ENCODE results near the gene IL18R1. TPM values are rescaled to one million over a fixed set of nuclear protein-coding genes. Genes with fewer than 3 reads are reported as not detected.

Gene IL18R1
- total RNA-seq, 2 experiments from 2014 or later, result 19.2 to 22.1 TPM

GRCh38 chr2:102432386-102432785 is 76.8 kb downstream of the IL18R1 start:
- peaks cover 24% of the 10 kb centered on the region for H3K4me1 Mint-ChIP-seq

GRCh38 chr2:102433973-102434654 is 78.5 kb downstream of the IL18R1 start:
- no peak overlapping the region for H3K27ac Mint-ChIP-seq
- CTCF ChIA-PET, result interaction anchor here (1.2 to 1.9 kb wide), 3 partner anchors 9 to 205 kb away, joined by 3 to 6 read pairs (median 5); no protein-coding TSS in a partner anchor
- peaks cover 24% of the 10 kb centered on the region for H3K4me1 Mint-ChIP-seq
- no peak overlapping the region for H3K4me3 Mint-ChIP-seq
- no peak for DNase-seq
- no peaks in the 10 kb centered on the region for H3K27me3 Mint-ChIP-seq
- H3K9me3 Mint-ChIP-seq, result peaks cover 18% of the 10 kb centered on the region
- H3K36me3 Mint-ChIP-seq (ENCODE audit: low read depth), result peaks cover 31% of the 10 kb centered on the region
- POLR2A ChIA-PET, result no interaction called here

More at GRCh38 chr2:102432386-102432785, 76.8 kb downstream of the IL18R1 start:
- Mint-ChIP-seq H3K4me3 (no peak overlapping the region), H3K27me3 (no peaks in the 10 kb centered on the region), H3K36me3 (ENCODE audit: low read depth) (peaks cover 39% of the 10 kb centered on the region), H3K9me3 (peaks cover 21% of the 10 kb centered on the region), H3K27ac (no peak overlapping the region)
- POLR2A ChIA-PET, result no interaction called here
- CTCF ChIA-PET, result interaction anchor here (1.1 kb wide), 1 partner anchor 11 kb away, joined by 3 read pairs; no protein-coding TSS in a partner anchor
- DNase-seq, result no peak

GRCh38 chr2:102434655-102435381 is 79.2 kb downstream of the IL18R1 start:
- peaks cover 16% of the 10 kb centered on the region for H3K9me3 Mint-ChIP-seq
- no peak for DNase-seq
- no peak overlapping the region for H3K4me3 Mint-ChIP-seq
- POLR2A ChIA-PET, result no interaction called here
- H3K27ac Mint-ChIP-seq, result no peak overlapping the region
- H3K36me3 Mint-ChIP-seq (ENCODE audit: low read depth), result peaks cover 25% of the 10 kb centered on the region
- peaks cover 24% of the 10 kb centered on the region for H3K4me1 Mint-ChIP-seq
- CTCF ChIA-PET, result interaction anchor here (0.6 to 1.9 kb wide), 4 partner anchors 9 to 345 kb away, joined by 3 to 6 read pairs (median 5); no protein-coding TSS in a partner anchor
- no peaks in the 10 kb centered on the region for H3K27me3 Mint-ChIP-seq

GRCh38 chr2:102435741-102436140 is 80.1 kb downstream of the IL18R1 start:
- Mint-ChIP-seq H3K9me3 (peaks cover 8% of the 10 kb centered on the region), H3K36me3 (ENCODE audit: low read depth) (peaks cover 22% of the 10 kb centered on the region), H3K4me1 (peaks cover 24% of the 10 kb centered on the region), H3K27ac (no peak overlapping the region), H3K27me3 (no peaks in the 10 kb centered on the region), H3K4me3 (no peak overlapping the region)
- no peak for DNase-seq
- ChIA-PET CTCF (interaction anchor here (1.2 to 1.4 kb wide), 2 partner anchors 11 to 207 kb away, joined by 3 to 6 read pairs; no protein-coding TSS in a partner anchor), POLR2A (no interaction called here)

- Mint-ChIP-seq H3K27me3 (no peaks in the 10 kb centered on the region), H3K27ac (no peak overlapping the region), H3K36me3 (ENCODE audit: low read depth) (peaks cover 22% of the 10 kb centered on the region), H3K9me3 (peaks cover 8% of the 10 kb centered on the region), H3K4me3 (no peak overlapping the region), H3K4me1 (peaks cover 20% of the 10 kb centered on the region)
- no peak for DNase-seq
- ChIA-PET POLR2A (interaction anchor here (0.6 kb wide), 1 partner anchor 40 kb away, joined by 3 read pairs; no protein-coding TSS in a partner anchor), CTCF (interaction anchor here (1.1 to 2.3 kb wide), 2 partner anchors 185 to 416 kb away, joined by 3 to 6 read pairs; no protein-coding TSS in a partner anchor)
These were observed 80.7 kb downstream of the IL18R1 start for GRCh38 chr2:102436323-102436722.

GRCh38 chr2:102437122-102437521 is 81.5 kb downstream of the IL18R1 start:
- DNase-seq, result no peak
- ChIA-PET CTCF (interaction anchor here (1.1 to 2.3 kb wide), 2 partner anchors 186 to 416 kb away, joined by 3 to 6 read pairs; no protein-coding TSS in a partner anchor), POLR2A (no interaction called here)
- Mint-ChIP-seq H3K4me1 (peaks cover 18% of the 10 kb centered on the region), H3K4me3 (no peak overlapping the region), H3K36me3 (ENCODE audit: low read depth) (peaks cover 19% of the 10 kb centered on the region), H3K27ac (no peak overlapping the region), H3K9me3 (peaks cover 6% of the 10 kb centered on the region), H3K27me3 (no peaks in the 10 kb centered on the region)

GRCh38 chr2:102438111-102438510 is 82.5 kb downstream of the IL18R1 start:
- no peak overlapping the region for H3K27ac Mint-ChIP-seq
- POLR2A ChIA-PET, result no interaction called here
- H3K36me3 Mint-ChIP-seq (ENCODE audit: low read depth), result peaks cover 14% of the 10 kb centered on the region
- no peak overlapping the region for H3K4me3 Mint-ChIP-seq
- H3K4me1 Mint-ChIP-seq, result peaks cover 24% of the 10 kb centered on the region
- no peak for DNase-seq
- no peaks in the 10 kb centered on the region for H3K27me3 Mint-ChIP-seq
- CTCF ChIA-PET, result interaction anchor here (0.6 to 2.3 kb wide), 6 partner anchors 11 to 417 kb away, joined by 3 to 6 read pairs (median 4); partner anchors contain the start of gene IL18R1
- peaks cover 3% of the 10 kb centered on the region for H3K9me3 Mint-ChIP-seq

GRCh38 chr2:102438578-102438977 is 83.0 kb downstream of the IL18R1 start:
- peaks cover 14% of the 10 kb centered on the region for H3K36me3 Mint-ChIP-seq (ENCODE audit: low read depth)

GRCh38 chr2:102439065-102439695 is 83.6 kb downstream of the IL18R1 start:
- Mint-ChIP-seq H3K4me3 (no peak overlapping the region), H3K9me3 (peaks cover 3% of the 10 kb centered on the region), H3K27me3 (no peaks in the 10 kb centered on the region), H3K4me1 (peaks cover 28% of the 10 kb centered on the region), H3K36me3 (ENCODE audit: low read depth) (peaks cover 9% of the 10 kb centered on the region), H3K27ac (no peak overlapping the region)
- ChIA-PET POLR2A (no interaction called here), CTCF (interaction anchor here (1.2 to 1.9 kb wide), 5 partner anchors 12 to 198 kb away, joined by 3 to 6 read pairs (median 4); partner anchors contain the start of gene IL18R1)
- DNase-seq, result no peak

More at GRCh38 chr2:102438578-102438977, 83.0 kb downstream of the IL18R1 start:
- peaks cover 3% of the 10 kb centered on the region for H3K9me3 Mint-ChIP-seq
- ChIA-PET POLR2A (no interaction called here), CTCF (interaction anchor here (1.2 to 1.9 kb wide), 5 partner anchors 11 to 197 kb away, joined by 3 to 6 read pairs (median 4); partner anchors contain the start of gene IL18R1)
- H3K27me3 Mint-ChIP-seq, result no peaks in the 10 kb centered on the region
- peaks cover 28% of the 10 kb centered on the region for H3K4me1 Mint-ChIP-seq
- no peak overlapping the region for H3K4me3 Mint-ChIP-seq
- DNase-seq, result no peak
- H3K27ac Mint-ChIP-seq, result no peak overlapping the region

GRCh38 chr2:102442967-102443828 is 87.6 kb downstream of the IL18R1 start:
- POLR2A ChIA-PET, result no interaction called here

GRCh38 chr2:102444233-102444632 is 88.6 kb downstream of the IL18R1 start:
- Mint-ChIP-seq H3K36me3 (ENCODE audit: low read depth) (no peaks in the 10 kb centered on the region), H3K27me3 (no peaks in the 10 kb centered on the region), H3K9me3 (no peaks in the 10 kb centered on the region), H3K4me1 (peaks cover 11% of the 10 kb centered on the region), H3K27ac (no peak overlapping the region), H3K4me3 (no peak overlapping the region)
- ChIA-PET POLR2A (no interaction called here), CTCF (interaction anchor here (1.1 to 2.4 kb wide), 9 partner anchors 10 to 438 kb away, joined by 3 to 13 read pairs (median 5); no protein-coding TSS in a partner anchor)
- no peak for DNase-seq

More at GRCh38 chr2:102442967-102443828, 87.6 kb downstream of the IL18R1 start:
- peak overlapping the region; percentile 70 for H3K27ac Mint-ChIP-seq
- H3K4me3 Mint-ChIP-seq, result peak overlapping the region; percentile 0
- no peaks in the 10 kb centered on the region for H3K9me3 Mint-ChIP-seq
- H3K4me1 Mint-ChIP-seq, result peaks cover 11% of the 10 kb centered on the region
- CTCF ChIA-PET, result interaction anchor here (0.9 to 2.4 kb wide), 18 partner anchors 9 to 437 kb away, joined by 3 to 13 read pairs (median 4); no protein-coding TSS in a partner anchor
- peak; percentile 68 for DNase-seq
- H3K36me3 Mint-ChIP-seq (ENCODE audit: low read depth), result no peaks in the 10 kb centered on the region
- H3K27me3 Mint-ChIP-seq, result no peaks in the 10 kb centered on the region
